IPS DF 6.9 (cell line): ENCODE data around the gene SLC66A3.

Experiments used
- DNase-seq: peaks from one replicate; pipeline ENCODE4 v3.0.0-alpha.2; 2013; ENCODE audit warnings: low read depth, low spot score
- H3K27ac ChIP-seq: one replicate; pipeline ENCODE4 v1.5.1; 2013; ENCODE audit warnings: low read length, control low read depth
- H3K27me3 ChIP-seq: 2 replicates; pipeline ENCODE4 v1.6.1; 2013; ENCODE audit warnings: mild to moderate bottlenecking, low read length; ENCODE audit not compliant: control insufficient read depth, insufficient read depth
- H3K36me3 ChIP-seq: 2 replicates; pipeline ENCODE4 v1.6.1; 2013; ENCODE audit warnings: low read length; ENCODE audit not compliant: control insufficient read depth, insufficient read depth
- H3K4me1 ChIP-seq: 2 replicates; pipeline ENCODE4 v1.6.1; 2013; ENCODE audit warnings: low read length; ENCODE audit not compliant: control insufficient read depth, insufficient read depth
- H3K4me3 ChIP-seq: 2 replicates; pipeline ENCODE4 v1.5.1; 2013; ENCODE audit warnings: mild to moderate bottlenecking, low read length
- H3K9me3 ChIP-seq: 2 replicates; pipeline ENCODE4 v1.6.1; 2013; ENCODE audit warnings: low read length, inconsistent platforms; ENCODE audit not compliant: control insufficient read depth, insufficient read depth
- WGBS: extraction: QIAGEN DNeasy Blood & Tissue Kit; methylation state at CpG from one replicate; pipeline ENCODE4 v1.1.7; 2013; ENCODE audit warnings: mixed read lengths, missing lambda C conversion rate; ENCODE audit not compliant: insufficient read length, insufficient coverage; 5-methylcytosine and 5-hydroxymethylcytosine counted together

SLC66A3 gene

GRCh38 chr2:11154016-11154922 is 998 bp upstream of the SLC66A3 start:
- Histone ChIP-seq H3K27ac (no peak overlapping the region), H3K36me3 (no peaks in the 10 kb centered on the region), H3K4me1 (peaks cover 2% of the 10 kb centered on the region), H3K27me3 (no peaks in the 10 kb centered on the region), H3K9me3 (no peaks in the 10 kb centered on the region), H3K4me3 (peak overlapping the region; percentile 32; the same call in 1 of the 2 replicates)
- WGBS: no CpG with 5 or more reads among the region's 35 CpGs
- no peak for DNase-seq

- WGBS: no CpG with 5 or more reads among the region's 49 CpGs
- Histone ChIP-seq H3K27ac (no peak overlapping the region), H3K9me3 (no peaks in the 10 kb centered on the region), H3K36me3 (no peaks in the 10 kb centered on the region), H3K4me3 (peak overlapping the region; percentile 32; the same call in 1 of the 2 replicates), H3K4me1 (peaks cover 2% of the 10 kb centered on the region), H3K27me3 (no peaks in the 10 kb centered on the region)
- peak; percentile 50 for DNase-seq
These were observed 315 bp upstream of the SLC66A3 start for GRCh38 chr2:11154923-11155380.

DNA sequence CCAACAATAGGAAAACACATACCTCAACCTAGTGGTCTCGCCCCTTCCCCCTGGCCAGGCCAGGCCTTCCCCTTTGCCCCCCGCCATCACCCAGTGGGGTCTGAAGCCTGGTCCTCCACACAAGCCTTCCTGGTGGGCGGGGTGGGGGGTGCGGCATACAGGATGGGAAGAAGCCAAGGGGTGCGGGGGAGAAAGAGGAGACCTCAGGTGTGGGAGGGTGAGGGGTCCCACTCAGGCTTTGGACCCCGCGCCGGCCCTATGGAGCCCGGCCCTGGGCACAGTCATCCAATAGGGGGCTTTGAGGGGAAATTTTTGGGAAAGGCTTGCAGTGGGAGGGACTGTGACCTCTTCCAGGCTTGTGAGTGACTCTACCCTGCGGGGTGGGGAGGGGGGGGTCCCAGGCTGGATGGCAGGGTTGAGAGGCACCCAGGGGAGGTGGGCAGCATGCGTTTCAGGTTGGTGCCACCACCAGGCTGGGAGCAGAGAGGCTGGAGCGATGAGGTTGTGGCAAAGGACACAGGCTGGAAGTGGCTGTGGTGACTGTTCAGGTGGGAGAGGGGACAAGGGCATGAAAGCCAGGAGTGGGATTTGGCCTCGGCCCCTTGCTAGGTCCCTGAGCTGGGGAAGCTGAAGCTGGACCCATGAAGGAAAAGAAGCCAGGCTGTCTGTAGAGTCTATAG is 1.3 kb downstream of the SLC66A3 start:
- WGBS: no CpG with 5 or more reads among the region's 13 CpGs
- no peak for DNase-seq
- Histone ChIP-seq H3K27me3 (no peaks in the 10 kb centered on the region), H3K9me3 (no peaks in the 10 kb centered on the region), H3K27ac (no peak overlapping the region), H3K4me3 (no peak overlapping the region), H3K4me1 (peaks cover 2% of the 10 kb centered on the region), H3K36me3 (no peaks in the 10 kb centered on the region)

DNA sequence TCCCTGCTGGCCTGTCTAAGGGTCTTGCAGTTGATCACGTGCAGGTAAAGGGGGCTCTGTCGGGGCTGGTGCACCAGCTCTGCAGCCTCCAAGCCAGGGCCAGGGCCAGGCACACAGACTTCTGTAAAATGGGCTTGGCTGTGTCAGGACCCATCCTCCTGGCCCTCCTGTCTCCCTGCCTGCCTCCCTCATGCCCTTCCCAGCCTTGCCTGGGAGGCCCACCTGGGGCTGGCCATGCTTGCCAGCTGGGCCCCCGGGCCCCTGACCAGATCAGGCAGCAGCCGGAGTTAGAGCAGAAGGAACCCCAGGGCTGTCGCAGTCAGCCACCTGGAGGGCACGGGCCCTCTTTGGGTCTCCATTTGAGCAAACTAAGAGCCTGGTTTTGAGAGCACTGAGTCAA is 2.0 kb downstream of the SLC66A3 start:
- peaks cover 2% of the 10 kb centered on the region for H3K4me1 ChIP-seq
- no peak for DNase-seq
- H3K27ac ChIP-seq: no peak overlapping the region
- H3K9me3 ChIP-seq: no peaks in the 10 kb centered on the region
- H3K4me3 ChIP-seq: no peak overlapping the region
- no CpG with 5 or more reads among the region's 6 CpGs for WGBS
- H3K27me3 ChIP-seq: no peaks in the 10 kb centered on the region
- H3K36me3 ChIP-seq: no peaks in the 10 kb centered on the region

GRCh38 chr2:11157731-11158130 is 2.5 kb downstream of the SLC66A3 start:
- H3K4me1 ChIP-seq: peaks cover 2% of the 10 kb centered on the region

DNA sequence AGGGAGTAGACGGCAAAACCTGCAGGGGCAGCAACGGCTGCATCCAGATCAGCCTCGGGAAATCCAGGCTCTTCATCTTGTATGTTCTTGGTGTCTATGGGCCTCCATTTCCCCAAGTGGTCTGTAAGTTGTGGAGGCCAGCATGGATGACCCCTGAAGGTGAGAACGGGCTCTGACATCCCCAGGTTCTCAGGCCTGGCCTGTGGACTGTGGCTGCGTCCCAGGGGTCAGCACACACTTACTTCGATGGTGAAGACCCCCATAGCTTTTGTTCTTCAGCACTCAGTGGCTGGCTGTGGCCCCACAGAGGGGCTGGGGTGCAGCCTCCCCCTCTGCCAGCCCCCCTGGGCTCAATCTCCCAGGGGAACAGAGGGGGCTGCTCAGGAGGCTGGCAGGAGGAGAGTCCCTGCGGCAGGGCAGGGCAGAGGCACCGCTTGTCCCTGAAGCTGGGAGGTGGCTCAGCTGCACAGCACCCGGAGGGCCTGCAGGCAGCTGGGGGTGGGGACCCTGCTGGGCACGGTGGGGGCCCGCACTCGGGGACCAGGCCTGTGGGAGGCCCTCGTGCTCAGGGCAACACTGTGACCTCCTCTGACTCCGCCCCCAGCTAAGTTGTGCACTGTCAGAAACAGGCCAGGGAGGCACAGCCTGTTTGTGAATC is 3.8 kb downstream of the SLC66A3 start:
- H3K36me3 ChIP-seq: no peaks in the 10 kb centered on the region
- no peak overlapping the region for H3K4me3 ChIP-seq
- peaks cover 2% of the 10 kb centered on the region for H3K4me1 ChIP-seq
- H3K9me3 ChIP-seq: no peaks in the 10 kb centered on the region
- no CpG with 5 or more reads among the region's 14 CpGs for WGBS
- no peak for DNase-seq
- H3K27me3 ChIP-seq: no peaks in the 10 kb centered on the region
- no peak overlapping the region for H3K27ac ChIP-seq

More at GRCh38 chr2:11157731-11158130, 2.5 kb downstream of the SLC66A3 start:
- Histone ChIP-seq H3K4me3 (no peak overlapping the region), H3K27ac (no peak overlapping the region), H3K36me3 (no peaks in the 10 kb centered on the region), H3K9me3 (no peaks in the 10 kb centered on the region), H3K27me3 (no peaks in the 10 kb centered on the region)
- no peak for DNase-seq
- WGBS: no CpG with 5 or more reads among the region's 4 CpGs

GRCh38 chr2:11159574-11160170 is 4.4 kb downstream of the SLC66A3 start:
- Histone ChIP-seq H3K27ac (no peak overlapping the region), H3K36me3 (no peaks in the 10 kb centered on the region), H3K4me1 (no peaks in the 10 kb centered on the region; the same call in 1 of the 2 replicates), H3K9me3 (no peaks in the 10 kb centered on the region), H3K4me3 (no peak overlapping the region), H3K27me3 (no peaks in the 10 kb centered on the region)
- WGBS: no CpG with 5 or more reads among the region's 14 CpGs
- no peak for DNase-seq

DNA sequence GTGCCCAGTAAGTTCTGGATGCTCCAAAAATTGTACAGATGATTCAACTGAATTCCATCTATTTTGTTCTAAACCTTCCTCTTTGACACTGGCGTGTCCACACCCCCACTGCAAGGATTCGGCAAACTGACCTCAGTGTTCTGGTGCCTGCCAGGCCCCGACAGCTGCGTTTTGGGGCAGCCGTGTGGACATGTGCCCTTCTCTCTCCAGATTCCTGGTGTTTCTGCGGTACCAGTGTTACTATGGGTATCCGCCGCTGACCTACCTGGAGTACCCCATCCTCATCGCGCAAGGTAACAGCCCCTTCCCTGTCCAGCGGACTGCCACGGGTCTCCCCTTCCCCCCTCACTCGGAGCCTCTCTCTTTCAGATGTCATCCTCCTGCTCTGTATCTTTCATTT is 5.0 kb downstream of the SLC66A3 start:
- Histone ChIP-seq H3K9me3 (no peaks in the 10 kb centered on the region), H3K4me3 (no peak overlapping the region), H3K27ac (no peak overlapping the region), H3K36me3 (no peaks in the 10 kb centered on the region), H3K4me1 (no peaks in the 10 kb centered on the region; the same call in 1 of the 2 replicates), H3K27me3 (no peaks in the 10 kb centered on the region)
- no peak for DNase-seq
- WGBS: no CpG with 5 or more reads among the region's 13 CpGs

- no peak for DNase-seq
- no CpG with 5 or more reads among the region's 15 CpGs for WGBS
- no peaks in the 10 kb centered on the region; the same call in 1 of the 2 replicates for H3K4me1 ChIP-seq
- H3K4me3 ChIP-seq: no peak overlapping the region
- no peaks in the 10 kb centered on the region for H3K9me3 ChIP-seq
- H3K27ac ChIP-seq: no peak overlapping the region
- H3K36me3 ChIP-seq: no peaks in the 10 kb centered on the region
- H3K27me3 ChIP-seq: no peaks in the 10 kb centered on the region
These were observed 5.6 kb downstream of the SLC66A3 start for GRCh38 chr2:11160731-11161455.
